RWPE1 (cell line): ENCODE data around the gene EWSR1.

Source experiments
- CTCF ChIA-PET: fragments of 350-600 bp; sonication (Branson Sonifier 250); formaldehyde crosslinking; extraction: SDS; loops from one replicate; lab custom pipeline; 2021; lab: Yijun Ruan, JAX
- POLR2A ChIA-PET: fragments of 400-600 bp; formaldehyde crosslinking; extraction: SDS; loops from one replicate; lab custom pipeline; 2020; ENCODE audit warnings: antibody characterized with exemption; ENCODE audit not compliant: low non-redundant PET; lab: Yijun Ruan, JAX
- DNase-seq: peaks from one replicate; pipeline ENCODE4 v3.0.0; 2012; ENCODE audit warnings: low spot score
- H3K27ac ChIP-seq: fragments of 450-650 bp; 2 replicates; pipeline ENCODE4 v1.5.1; 2017
- TF ChIP-seq, protein P1 (sequence below): fragments of 450-650 bp; conservative IDR thresholded peaks from 2 replicates; pipeline ENCODE4 v1.5.1; 2017; ENCODE audit warnings: low read depth, mild to moderate bottlenecking

The EWSR1 gene

DNA sequence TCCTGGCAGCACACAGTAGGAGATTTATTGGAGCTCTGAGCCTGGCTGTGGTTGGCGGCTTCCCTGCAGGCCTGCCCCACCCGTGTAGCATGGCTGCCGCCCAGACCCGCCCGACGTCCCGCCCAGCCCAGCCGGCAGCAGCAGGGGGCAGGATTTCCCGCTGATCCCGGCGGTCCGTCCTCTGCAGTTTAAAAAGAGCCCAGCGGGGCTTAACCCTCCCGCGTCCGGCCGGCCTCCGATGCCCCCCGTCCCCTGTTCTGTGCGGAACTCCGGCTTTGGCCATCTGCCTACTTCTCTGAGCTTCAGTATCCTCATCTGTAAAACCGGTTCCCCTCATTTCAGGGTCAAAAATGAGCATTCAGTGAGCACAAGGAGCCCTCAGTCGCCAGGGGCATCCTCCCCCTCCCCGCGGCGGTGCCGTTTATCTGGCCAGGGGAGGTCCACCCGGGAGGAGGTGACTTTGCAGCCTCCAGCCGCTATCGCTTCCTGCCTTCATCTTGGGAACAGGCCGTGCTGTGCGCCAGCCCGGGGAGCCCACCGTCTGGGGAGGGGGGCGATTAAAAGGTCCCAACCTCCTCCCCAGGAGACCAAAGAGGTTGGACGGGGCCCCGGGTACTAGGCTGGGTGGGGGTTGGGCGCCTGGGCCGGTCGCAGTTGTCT is 38.2 kb downstream of the EWSR1 start, which contains the start of gene GAS2L1:
GAS2L1 (plus strand) TSS at position 476 of the 660 bp plus-strand sequence. CDS start 1,456 bp downstream, outside the sequence.
- DNase-seq = peak; percentile 69
- peak within 1 kb of the TSS; percentile 94 for H3K27ac ChIP-seq
- POLR2A ChIA-PET = no interaction called here
- CTCF ChIA-PET = interaction anchor here (0.6 kb wide), 1 partner anchor 44 kb away, joined by 3 read pairs; no protein-coding TSS in a partner anchor
- TF ChIP-seq, protein P1, sequence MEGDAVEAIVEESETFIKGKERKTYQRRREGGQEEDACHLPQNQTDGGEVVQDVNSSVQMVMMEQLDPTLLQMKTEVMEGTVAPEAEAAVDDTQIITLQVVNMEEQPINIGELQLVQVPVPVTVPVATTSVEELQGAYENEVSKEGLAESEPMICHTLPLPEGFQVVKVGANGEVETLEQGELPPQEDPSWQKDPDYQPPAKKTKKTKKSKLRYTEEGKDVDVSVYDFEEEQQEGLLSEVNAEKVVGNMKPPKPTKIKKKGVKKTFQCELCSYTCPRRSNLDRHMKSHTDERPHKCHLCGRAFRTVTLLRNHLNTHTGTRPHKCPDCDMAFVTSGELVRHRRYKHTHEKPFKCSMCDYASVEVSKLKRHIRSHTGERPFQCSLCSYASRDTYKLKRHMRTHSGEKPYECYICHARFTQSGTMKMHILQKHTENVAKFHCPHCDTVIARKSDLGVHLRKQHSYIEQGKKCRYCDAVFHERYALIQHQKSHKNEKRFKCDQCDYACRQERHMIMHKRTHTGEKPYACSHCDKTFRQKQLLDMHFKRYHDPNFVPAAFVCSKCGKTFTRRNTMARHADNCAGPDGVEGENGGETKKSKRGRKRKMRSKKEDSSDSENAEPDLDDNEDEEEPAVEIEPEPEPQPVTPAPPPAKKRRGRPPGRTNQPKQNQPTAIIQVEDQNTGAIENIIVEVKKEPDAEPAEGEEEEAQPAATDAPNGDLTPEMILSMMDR = peak; percentile 66

DNA sequence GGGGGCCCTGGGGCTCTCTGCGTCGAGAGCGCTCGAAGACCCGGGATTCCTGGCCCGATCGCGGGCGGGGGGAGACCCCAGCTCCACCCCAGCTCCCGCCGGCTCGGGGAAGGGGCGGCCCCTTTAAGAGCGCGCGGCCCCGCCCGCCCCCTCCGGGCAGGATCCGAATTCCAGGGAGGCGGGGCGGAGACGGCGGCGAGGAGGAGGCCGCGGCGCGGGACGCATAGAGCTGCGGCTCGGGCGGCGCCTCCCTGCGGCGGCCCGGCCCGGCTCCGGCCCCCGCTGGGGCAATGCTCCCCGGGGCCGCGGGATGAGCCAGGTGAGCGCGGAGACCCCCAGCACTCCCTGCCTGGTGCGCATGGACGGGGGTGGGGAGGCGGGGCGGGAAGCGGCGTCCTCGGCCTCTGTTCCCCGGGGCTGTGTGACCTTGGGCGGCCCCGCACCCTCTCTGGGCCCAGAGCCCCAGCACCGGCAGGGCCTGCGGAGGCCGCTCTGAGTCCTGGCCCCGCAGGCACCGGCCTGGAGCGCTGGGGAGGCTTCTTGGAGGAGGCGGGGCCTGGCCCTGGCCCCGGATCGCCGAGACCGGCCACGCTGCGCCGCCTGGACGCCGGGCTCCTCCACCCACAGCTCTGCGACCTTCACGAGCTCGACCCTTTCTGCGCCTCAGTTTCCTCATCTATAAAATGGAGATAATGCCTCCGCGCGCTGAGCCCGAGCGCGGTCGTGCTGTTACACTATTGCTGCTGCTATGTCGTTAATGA is 38.9 kb downstream of the EWSR1 start:
- POLR2A ChIA-PET = no interaction called here
- DNase-seq = peak; percentile 66
- CTCF ChIA-PET = no interaction called here
- TF ChIP-seq, protein P1 = no peak
- H3K27ac ChIP-seq = peak overlapping the region; percentile 94

DNA sequence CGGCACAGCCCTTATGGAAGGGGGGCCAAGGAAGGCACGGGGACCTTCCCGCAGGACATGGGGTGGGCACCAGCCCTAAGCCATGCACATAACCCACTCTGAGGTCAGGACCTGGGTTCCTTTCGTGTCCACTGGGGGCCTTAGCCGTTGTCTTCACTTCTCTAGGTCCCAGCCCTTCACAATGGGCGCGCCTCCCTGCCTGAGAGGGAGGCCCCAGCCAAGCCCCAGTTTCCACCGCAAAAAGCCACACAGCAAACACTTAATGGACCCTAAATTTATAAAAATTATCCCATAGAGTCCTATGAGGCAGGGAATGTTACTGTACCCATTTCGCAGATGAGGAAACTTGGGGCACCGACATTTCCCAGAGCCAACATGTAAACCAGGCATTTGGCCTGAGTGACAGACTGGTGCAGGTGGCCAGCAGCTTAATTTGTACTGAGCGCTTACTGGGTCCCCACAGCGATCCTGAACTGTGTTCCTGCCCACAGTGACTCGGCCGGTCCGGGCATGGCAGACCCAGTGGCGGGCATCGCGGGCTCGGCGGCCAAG is 39.6 kb downstream of the EWSR1 start:
- ChIA-PET CTCF (no interaction called here), POLR2A (no interaction called here)
- peak overlapping the region; percentile 94 for H3K27ac ChIP-seq
- DNase-seq = no peak
- TF ChIP-seq, protein P1 = no peak

DNA sequence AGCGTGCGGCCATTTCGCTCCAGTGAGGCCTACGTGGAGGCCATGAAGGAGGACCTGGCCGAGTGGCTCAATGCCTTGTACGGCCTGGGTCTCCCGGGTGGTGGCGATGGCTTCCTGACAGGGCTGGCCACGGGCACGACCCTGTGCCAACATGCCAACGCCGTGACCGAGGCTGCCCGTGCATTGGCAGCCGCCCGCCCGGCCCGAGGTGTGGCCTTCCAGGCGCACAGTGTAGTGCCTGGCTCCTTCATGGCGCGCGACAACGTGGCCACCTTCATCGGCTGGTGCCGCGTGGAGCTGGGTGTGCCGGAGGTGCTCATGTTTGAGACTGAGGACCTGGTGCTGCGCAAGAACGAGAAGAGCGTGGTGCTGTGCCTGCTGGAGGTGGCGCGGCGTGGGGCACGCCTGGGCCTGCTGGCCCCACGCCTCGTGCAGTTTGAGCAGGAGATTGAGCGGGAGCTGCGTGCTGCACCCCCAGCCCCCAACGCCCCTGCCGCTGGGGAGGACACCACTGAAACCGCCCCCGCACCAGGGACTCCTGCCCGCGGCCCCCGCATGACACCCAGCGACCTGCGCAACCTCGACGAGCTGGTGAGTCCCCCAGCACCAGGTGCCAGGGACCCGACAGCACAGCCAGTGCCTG is 40.2 kb downstream of the EWSR1 start:
- ChIA-PET CTCF (no interaction called here), POLR2A (no interaction called here)
- DNase-seq = no peak
- peak overlapping the region; percentile 94 for H3K27ac ChIP-seq
- TF ChIP-seq, protein P1 = no peak

DNA sequence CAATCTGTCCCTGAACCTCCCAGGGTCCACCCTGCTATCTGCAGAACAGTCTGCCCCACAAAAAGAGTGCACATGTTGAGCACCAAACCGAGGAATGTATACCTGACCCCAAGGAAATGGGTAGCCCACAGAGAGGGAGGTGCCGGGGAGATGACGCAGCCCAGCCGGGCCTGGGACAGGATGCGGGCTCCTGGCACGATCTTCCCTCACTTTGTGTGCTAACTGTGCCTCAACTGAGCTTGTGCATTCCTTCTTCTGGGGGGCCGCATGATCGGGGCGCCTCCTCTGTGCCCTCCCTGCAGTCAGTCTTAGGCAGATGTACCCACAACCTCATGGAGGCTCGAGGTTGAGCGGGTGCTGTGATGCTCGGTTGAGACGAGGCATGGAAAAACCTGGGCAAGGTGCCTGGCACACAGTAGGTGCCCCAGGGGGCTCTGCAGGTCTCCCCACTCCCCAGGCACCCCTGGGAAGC is 40.8 kb downstream of the EWSR1 start:
- peak overlapping the region; percentile 94 for H3K27ac ChIP-seq
- ChIA-PET POLR2A (no interaction called here), CTCF (no interaction called here)

More for the DNA sequence above, 40.8 kb downstream of the EWSR1 start:
- DNase-seq = peak; percentile 58
- TF ChIP-seq, protein P1 = no peak
